GM18907 (cell line): ENCODE measurements around the gene AMBN.
"Not testable (repeated sequence)": the region's sequence is repeated elsewhere in the genome, so short reads cannot be mapped to it uniquely, and the experiment has no call there.

Experiments
- ATAC-seq: cut with Tn5 transposase; IDR thresholded peaks from one replicate; pipeline ENCODE4 v1.9.1; 2021; ENCODE audit warnings: mild to moderate bottlenecking, moderate library complexity; ENCODE audit not compliant: unreplicated experiment

The AMBN gene

DNA sequence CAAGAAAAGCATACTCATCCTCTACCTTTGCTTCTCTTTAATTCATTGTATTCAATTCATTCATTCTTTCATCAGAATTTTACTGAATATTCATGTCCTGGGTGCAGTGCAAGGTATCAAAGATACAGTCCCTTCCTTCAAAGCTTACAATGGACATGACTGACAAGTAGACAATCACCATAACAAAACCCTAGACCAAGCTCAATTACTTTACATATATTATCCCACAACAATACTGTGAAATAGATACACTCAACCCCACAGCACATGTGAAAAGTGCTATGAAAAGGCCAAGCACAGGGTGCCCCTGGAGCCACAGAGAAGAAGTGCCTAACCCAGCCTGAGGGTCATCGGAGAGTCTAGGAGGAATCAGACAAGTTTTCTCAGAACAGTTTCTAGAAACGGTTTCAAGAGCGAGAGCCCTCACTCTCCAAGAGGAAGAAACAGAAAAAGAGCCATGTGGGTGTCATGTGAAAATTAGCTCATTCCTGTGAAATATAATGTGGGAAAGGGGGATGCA is 15.3 kb downstream of the AMBN start:
- no peak for ATAC-seq

DNA sequence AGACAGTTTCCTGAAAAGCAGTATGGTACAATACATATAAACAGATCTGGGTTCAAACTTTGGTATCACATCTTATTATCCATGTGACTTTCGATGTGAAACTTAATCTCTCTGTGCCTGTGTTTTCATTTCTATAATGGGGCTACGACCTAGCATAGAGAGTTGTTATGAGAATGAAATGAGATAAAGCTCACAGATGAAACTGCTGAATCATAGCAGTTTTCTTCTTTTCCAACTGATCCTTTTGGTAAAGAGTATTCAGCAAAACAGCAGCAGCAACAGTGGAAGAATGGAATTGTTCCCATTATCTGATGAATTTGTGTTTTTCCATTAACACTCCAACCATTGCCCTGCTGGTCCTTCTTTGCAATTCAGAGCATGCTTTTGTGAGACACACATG is 16.3 kb downstream of the AMBN start:
- ATAC-seq, result no peak

- peak; percentile 77 for ATAC-seq
Observed at GRCh38 chr4:70613306-70614183, 21.5 kb downstream of the AMBN start.

DNA sequence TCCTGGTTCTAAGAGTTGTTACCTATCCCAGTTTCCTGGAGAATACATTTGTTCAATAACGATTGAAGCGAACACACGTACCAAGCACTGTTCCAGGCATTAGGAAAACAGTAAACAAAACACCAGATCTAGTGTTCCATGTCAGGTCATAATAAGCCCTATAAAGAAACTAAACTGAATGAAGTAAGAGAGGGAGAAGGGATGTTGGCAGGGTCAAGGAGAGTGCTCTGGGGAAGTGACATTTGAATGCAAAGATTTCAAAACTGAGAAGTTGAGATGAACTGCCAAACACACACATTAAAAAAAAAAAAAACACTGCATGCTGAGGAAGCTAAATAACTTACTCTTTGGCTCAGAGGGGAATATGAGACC is 22.1 kb downstream of the AMBN start:
- ATAC-seq, result peak; percentile 12

DNA sequence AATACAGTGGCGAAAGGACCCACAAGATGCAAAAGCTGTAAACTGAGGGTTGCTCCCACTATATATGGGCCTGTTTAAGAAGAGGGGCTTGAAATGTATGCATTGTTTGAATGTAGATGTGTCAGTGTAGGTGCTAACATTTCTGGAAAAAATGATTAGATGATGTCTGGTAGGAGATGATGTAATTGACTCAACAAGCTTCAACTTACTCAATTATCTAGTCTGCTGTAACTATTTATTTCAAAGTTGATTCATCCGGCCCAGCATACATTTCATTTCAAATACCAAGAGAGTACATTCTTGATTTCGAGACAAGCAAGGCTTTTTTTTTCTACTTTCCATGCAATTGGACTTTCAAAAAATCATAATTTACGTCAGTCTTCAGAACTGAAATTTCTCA is 27.2 kb downstream of the AMBN start:
- ATAC-seq, result no peak

DNA sequence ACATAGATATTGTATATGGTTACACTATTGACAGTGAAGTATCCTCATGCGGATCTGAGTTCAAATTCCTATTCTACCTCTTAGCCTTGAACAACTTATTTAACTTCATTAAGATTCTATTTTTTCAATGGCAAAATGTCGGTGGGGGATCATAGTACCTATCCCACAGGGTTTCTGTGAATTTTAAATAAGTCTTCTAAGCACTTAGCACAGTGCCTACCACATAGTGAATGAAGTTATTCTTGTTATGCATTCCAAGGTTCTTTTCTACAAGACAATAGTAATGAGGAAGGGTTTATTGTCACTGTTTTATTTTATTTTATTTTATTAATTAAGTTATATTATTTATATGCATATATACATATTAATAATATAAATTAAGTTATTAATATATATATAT is 27.7 kb downstream of the AMBN start:
- ATAC-seq, result no peak

- ATAC-seq, result no peak
Observed at GRCh38 chr4:70623323-70623722, 31.3 kb downstream of the AMBN start.

- no peak for ATAC-seq
Observed at GRCh38 chr4:70624226-70624793, 32.3 kb downstream of the AMBN start.

- ATAC-seq, result no peak
Observed at GRCh38 chr4:70627620-70628019, 35.6 kb downstream of the AMBN start.

DNA sequence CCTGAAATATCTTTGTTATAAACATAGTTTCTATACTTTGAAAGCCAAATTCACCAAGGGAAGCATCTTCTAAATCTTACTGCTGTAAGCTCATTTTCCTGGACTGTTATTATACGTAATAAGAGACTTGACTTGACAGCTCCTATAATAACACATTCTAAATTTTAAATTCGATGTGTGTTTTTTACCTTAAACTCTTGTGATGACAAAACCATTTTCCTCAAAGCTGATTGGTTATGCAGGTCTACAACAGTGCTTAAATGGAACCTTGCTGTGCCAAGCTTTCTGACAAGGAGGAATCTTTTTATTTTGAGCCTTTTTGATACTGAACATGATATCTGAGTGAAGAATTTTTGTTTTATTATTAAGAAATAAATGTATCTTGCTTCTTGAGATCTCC is 36.4 kb downstream of the AMBN start, which contains the start of gene ENAM:
ENAM (plus strand) TSS at position 301 of the 400 bp plus-strand sequence. CDS start 757 bp downstream, outside the sequence.
- ATAC-seq, result no peak

- ATAC-seq, result no peak
Observed at GRCh38 chr4:70629469-70630090, 37.5 kb downstream of the AMBN start.

DNA sequence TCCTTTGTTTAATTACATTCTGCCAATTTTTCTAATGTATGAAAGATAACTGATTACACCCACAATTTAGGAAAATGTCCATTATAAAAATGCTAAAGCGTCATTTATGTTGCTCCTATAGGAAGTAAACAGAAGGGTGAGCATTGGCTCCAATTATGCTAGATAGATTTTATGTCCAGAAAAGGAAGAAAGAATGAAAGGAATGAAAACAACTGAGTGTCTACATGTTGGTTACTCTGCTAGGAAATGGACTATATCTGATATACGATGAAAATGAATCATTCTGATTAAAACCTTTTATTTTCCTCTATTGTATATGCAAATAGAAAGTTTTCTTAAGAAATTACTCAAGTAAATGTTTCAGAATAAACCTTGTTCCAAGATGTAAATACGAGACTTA is 38.1 kb downstream of the AMBN start:
- ATAC-seq, result no peak

DNA sequence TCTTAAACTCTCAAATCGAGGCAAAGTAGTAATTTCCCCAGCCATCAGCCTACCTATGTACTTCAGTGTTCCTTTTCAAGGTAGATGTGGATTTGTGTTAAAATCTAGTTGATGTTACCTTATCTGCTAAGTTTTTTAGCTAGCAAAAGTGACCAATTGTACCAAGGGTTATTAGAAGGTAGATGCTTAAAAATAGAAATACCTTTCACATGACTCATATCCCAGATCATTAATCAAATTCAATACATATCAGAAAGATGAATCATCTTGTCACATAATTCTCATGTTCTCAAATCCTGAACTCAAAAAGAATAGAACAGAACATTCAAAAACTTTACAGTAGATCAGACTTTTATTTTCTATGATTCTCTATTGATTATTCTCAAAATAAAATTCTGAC is 40.0 kb downstream of the AMBN start:
- ATAC-seq, result no peak

DNA sequence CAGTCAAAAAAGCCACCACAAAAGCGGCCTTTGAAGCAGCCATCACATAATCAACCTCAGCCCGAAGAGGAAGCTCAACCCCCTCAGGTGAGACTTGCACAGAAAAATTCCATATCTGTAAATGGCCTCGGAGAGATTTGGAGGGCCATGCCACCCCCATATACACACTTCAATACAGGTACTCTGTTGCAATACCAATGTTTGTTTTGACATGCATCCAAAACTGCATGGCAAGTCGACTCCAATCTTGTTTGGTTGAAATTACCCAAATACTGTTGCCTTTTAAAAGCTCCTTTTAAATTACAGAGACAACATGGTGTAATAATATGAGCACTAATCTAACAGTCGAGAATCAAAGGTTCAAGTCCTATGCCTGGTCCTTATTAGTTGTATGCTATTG is 42.4 kb downstream of the AMBN start:
- ATAC-seq, result no peak

- ATAC-seq, result peak; percentile 85
Observed at GRCh38 chr4:70637239-70637913, 45.3 kb downstream of the AMBN start.

GRCh38 chr4:70640192-70640591 is 48.1 kb downstream of the AMBN start:
- no peak for ATAC-seq

GRCh38 chr4:70650741-70651140 is 58.7 kb downstream of the AMBN start:
- not testable (repeated sequence) for ATAC-seq

- ATAC-seq, result peak; percentile 60
Observed at GRCh38 chr4:70651864-70652506, 59.9 kb downstream of the AMBN start.

- no peak for ATAC-seq
Observed at GRCh38 chr4:70654605-70655011, 62.6 kb downstream of the AMBN start.
